ENCODE data around the gene TARDBP. TPM values are rescaled to one million over a fixed set of nuclear protein-coding genes. Genes with fewer than 3 reads are reported as not detected.
"Not testable (repeated sequence)": the region's sequence is repeated elsewhere in the genome, so short reads cannot be mapped to it uniquely, and the experiment has no call there.

Gene TARDBP
- total RNA-seq, 2 donors from 2014 or later, result 124 to 130 TPM

DNA sequence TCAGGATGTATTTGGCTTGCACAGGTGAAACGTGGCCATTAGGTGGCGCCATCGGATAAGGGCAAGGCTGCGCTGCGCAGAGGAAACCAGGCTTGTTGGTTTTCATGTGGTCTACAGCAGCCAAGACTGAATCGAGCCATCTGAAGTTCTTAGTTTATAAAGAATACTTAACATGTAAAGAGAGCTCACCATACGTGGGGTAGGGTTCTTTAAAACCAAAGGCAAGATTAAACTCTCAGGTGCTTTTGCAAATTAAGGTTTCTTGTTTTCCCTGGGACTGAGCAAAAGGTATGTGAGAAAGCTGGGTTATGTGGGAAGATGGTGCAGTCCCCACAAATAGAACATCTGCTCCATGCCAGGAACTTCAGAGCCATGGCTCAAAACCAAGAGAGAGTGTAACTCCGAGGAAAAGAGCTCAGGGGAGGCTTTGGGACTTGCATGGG lies 25.3 kb downstream of the TARDBP start:
- intact Hi-C loops (cut with DNase I), result no loop called here
- DNase-seq (ENCODE audit: low spot score), result peak; percentile 96

DNA sequence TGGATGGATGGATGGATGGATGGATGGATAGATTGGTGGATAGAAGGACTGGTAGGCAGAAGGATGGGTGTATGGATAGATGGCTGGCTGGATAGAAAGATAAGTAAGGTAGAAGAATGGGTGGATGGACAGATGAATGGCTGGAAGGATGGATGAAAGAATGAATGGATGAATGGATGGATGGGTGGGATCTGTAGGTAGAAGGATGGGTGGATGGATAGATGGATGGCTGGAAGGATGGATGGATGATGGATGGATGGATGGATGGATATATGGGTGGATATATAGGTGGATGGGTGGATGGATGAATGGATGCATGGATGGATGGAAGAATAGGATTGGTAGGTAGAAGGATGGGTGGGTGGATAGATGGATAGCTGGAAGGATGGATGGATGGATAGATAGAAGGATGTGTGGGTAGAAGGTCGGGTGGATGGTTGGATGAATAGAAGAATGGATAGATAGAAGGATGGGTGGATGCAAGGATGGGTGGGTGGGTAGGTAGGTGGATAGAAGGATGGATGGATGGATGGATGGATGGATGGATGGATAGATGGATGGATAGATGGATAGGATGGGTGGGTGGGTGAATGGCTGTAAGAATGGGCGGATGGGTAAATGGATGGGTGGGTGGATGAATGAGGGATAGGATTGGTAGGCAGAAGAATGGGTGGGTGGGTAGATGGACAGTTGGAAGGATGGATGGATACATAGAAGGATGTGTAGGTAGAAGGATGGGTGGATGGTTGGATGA lies 27.1 kb downstream of the TARDBP start:
- no peak for DNase-seq (ENCODE audit: low spot score)
- intact Hi-C loops (cut with DNase I), result loop anchor here in 1 of 2 donors (5.0 kb wide), 1 partner anchor 608 kb away; no protein-coding TSS in a partner anchor

DNA sequence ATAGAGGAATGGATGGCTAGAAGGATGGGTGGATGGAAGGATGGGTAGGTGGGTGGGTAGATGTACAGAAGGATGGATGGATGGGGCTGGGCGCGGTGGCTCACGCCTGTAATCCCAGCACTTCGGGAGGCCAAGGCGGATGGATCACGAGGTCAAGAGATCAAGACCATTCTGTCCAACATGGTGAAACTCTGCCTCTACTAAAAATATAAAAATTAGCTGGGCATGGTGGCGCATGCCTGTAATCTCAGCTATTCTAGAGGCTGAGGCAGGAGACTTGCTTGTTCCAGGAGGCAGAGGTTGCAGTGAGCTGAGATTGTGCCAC lies 27.6 kb downstream of the TARDBP start:
- intact Hi-C loops (cut with DNase I), result loop anchor here in 1 of 2 donors (5.0 kb wide), 1 partner anchor 607 kb away; no protein-coding TSS in a partner anchor
- DNase-seq (ENCODE audit: low spot score), result not testable (repeated sequence)

DNA sequence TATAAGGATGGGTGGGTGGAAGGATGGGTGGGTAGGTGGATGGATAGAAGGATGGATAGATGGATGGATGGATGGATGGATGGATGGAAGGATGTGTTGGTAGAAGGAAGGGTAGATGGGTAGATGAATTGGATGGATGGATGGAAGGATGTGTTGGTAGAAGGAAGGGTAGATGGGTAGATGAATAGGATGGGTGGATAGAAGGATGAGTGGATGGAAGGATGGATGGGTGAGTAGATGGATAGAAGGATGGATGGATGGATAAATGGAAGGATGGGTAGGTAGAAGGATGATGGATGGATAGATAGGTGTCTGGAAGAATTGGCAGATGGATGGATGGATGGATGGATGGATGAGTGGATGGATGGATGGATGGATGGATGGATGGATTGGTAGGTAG lies 28.6 kb downstream of the TARDBP start:
- intact Hi-C loops (cut with DNase I), result loop anchor here in 1 of 2 donors (5.0 kb wide), 1 partner anchor 606 kb away; no protein-coding TSS in a partner anchor
- DNase-seq (ENCODE audit: low spot score), result no peak

DNA sequence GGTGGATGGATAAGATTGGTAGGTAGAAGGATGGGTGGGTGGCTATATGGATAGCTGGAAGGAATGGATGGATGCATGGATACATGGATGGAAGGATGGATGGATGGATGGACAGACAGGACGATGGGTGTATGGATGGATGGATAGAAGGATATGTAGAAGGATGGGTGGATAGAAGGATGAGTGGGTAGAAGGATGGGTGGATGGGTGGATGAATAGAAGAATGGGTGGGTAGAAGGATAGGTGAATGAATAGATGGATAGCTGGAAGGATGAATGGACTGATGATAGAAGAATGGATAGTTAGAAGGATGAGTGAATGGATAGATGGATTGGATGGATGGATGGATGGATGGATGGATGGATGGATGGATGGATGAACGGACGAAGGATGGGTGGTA lies 29.6 kb downstream of the TARDBP start:
- intact Hi-C loops (cut with DNase I), result loop anchor here in 1 of 2 donors (5.0 kb wide), 1 partner anchor 605 kb away; no protein-coding TSS in a partner anchor
- DNase-seq (ENCODE audit: low spot score), result no peak

DNA sequence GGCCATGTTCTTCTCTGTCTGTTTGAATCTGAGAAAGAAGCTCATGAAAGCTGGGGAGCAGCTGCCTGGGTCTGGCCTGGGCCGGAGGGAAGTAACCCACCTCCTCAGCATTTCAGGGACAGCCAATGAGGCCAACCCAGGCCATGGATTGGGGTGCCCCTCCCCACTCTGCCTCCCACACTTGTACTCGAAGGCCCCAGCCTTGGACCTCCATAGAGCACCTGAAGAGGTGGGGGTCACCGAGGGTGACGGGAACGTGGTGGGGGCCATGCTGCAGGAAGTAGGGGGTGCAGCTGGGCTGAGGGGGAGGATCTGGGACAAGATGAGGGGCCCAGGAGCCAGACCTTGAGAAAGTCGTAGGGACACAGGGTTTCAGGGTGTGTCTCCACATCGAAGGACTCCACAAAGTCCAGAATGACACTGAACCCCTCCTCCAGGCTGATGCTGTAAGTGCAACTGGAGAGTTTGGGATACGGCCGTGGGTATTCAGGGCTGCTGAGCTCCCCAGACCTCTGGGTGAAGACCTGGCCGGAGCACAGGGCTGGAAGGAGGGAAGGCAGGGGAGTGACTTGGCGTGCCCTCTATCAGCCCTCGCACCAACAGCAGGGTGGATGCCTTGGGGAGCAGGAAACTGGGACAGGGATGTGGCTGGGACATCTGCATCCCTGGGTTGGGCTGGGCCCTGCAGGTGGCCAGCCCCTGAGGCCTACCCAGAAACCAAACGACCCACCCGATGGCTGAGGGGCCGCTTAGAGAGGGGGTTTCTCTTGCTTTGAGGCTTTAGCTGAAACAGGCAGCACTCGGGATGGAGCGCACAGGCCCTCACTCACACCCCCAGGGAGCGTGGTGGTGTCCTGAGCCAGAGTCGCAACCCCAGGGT lies 30.8 kb downstream of the TARDBP start:
- no peak for DNase-seq (ENCODE audit: low spot score)
- intact Hi-C loops (cut with DNase I), result loop anchor here in 1 of 2 donors (5.0 kb wide), 1 partner anchor 604 kb away; no protein-coding TSS in a partner anchor

DNA sequence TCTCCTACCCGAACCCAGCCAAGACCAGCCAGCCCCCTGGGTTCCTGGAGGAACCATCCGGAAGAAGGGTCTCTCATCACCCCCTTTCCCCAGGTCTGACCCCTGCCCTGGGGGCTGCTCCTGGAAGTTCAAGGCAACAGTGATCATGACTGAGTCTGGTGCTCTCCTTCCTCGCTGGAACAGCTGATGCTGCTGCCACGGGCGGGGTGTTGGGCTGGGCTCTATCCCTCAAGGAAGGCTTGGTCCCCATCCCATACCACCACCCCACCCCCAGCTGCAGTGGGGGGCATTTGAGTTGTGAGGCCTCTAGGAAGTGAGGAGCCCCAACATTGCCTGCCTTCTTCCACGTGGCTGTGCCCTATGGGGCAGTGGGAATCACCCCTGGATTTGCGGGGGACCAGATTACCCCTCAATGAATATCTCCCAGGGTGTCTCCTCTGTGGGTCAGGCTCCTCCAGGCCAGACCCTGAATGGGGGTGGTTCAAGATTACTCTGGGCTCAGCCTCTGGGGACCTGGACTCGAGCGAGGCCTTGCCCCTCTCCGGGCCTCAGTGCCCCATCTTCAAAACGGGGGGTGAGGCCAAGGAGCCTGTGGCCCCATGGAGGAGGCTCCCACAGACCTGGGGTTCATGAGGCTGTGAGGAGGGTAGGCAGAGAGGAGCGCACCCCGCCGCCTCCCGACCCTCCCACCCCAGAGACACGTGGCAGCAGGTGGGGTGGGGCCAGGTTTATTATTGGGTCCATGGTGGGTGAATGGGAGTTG lies 31.8 kb downstream of the TARDBP start:
- intact Hi-C loops (cut with DNase I), result loop anchor here in 1 of 2 donors (5.0 kb wide), 1 partner anchor 603 kb away; no protein-coding TSS in a partner anchor
- no peak for DNase-seq (ENCODE audit: low spot score)

DNA sequence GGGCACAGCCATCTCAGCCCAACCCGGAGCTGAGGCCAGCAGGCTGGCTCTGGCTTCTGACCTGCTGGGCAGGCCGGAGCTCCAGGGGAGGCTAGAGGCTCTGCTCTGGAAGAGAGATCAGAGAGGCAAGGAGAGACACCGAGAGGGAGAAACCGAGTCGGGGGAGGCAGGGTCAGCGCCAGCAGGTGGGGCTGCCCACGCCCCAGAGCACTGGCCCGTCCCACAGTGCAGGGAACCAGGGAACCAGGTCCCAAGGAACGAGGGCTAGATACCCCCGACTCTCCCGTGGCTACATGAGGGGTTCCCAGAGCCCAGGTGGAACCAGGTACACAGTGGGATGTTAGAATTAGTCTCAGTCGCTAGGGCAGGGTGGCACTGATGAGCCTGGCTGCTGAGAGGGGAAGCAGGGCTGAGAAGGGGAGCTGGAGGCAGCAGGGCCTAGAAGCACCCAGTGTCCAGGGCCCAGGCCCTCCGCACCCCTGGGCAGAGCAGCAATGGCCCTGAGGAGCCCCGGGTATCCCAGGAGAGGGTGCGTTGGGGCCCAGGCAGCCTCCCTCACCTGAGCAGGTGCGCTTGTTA lies 32.5 kb downstream of the TARDBP start:
- intact Hi-C loops (cut with DNase I), result loop anchor here in 1 of 2 donors (5.0 kb wide), 1 partner anchor 602 kb away; no protein-coding TSS in a partner anchor
- DNase-seq (ENCODE audit: low spot score), result no peak

DNA sequence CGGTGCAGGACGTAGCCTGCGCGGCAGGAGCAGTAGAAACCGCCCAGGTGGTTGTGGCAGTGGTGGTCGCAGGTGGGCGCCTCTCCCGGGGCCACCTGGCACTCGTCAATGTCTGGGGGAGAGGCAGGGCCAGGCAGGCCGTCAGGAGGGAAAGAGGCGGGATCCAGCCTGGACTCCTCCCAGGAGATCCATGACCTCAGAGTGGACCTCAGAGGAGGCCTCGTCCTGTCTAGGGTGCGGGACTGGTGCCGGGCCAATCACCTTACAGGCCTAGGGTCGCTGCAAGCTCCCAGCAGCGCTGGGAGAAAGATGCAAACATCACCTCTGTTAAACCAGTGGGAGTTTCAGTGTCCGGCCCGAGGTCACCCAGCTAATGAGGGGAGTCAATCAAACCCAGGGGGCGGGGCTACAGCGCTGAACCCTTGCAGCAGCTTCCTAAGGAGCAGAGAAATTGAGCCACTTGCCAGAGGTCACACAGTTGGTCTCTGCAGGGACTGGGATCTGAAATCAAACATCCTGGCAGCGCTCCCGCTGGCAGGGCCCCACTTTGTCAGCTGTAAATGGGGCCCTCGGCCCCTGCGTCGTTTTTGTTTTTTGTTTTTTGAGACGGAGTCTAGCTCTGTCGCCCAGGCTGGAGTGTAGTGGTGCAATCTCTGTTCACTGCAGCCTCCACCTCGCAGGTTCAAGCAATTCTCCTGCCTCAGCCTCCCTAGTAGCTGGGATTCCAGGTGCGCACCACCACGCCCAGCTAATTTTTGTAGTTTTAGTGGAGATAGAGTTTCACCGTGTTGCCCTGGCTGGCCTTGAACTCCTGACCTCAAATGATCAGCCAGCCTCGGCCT lies 33.2 kb downstream of the TARDBP start:
- DNase-seq (ENCODE audit: low spot score), result no peak
- intact Hi-C loops (cut with DNase I), result no loop called here

DNA sequence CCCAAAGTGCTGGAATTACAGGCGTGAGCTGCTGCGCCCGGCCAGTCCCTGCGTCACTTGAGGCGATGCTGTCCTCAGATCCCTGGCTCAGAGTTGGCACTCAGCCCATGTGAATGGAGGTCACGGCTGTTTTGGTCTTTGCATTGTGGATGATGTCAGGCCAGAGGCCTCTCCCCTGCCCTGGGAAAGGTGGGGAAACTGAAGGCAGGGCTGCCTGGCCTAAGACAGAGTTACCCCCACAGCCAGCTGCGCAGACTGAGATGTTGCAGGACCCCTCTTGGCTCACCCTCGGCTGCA lies 33.8 kb downstream of the TARDBP start:
- intact Hi-C loops (cut with DNase I), result no loop called here
- no peak for DNase-seq (ENCODE audit: low spot score)

DNA sequence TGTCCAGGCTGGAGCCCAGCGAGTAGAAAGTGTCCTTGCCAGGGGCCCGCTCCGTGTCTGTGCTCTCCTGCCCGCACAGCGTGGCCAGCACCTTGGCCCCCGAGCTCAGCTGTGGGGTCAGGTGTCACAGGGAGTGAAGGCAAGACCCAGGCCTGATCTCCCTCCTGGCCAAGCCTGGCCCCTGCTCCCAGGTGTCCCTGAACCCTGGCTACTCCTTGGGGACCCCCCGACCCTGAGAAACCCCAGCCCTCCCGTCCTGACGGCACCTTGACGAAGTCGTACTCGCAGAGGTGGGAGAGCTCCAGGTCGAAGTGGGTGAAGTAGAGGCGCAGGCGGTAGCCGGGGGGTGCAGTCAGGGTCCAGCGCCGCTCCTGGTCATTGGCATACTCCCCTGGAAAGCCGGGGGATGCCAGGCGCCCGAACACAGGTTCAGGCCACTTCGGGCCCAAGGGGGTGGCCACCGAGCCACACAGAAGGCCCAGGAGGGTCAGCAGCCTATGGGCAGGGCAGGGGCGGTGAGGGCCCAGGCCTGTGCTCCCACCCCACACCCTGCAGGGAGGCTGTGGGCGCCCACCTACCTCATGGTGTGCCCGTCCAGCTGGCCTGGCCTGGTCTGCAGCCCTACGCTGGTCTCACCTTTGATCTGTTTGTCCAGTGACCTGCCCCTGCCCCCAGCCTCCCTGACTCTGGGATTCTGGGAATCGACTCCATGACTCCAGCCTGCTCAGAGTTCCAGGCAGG lies 34.3 kb downstream of the TARDBP start, which contains the start of gene MASP2:
Gene MASP2 (minus strand): TSS at position 615 of the 741 bp plus-strand sequence. CDS start 32 bp downstream, at position 583.
- intact Hi-C loops (cut with DNase I), result no loop called here
- no peak for DNase-seq (ENCODE audit: low spot score)

DNA sequence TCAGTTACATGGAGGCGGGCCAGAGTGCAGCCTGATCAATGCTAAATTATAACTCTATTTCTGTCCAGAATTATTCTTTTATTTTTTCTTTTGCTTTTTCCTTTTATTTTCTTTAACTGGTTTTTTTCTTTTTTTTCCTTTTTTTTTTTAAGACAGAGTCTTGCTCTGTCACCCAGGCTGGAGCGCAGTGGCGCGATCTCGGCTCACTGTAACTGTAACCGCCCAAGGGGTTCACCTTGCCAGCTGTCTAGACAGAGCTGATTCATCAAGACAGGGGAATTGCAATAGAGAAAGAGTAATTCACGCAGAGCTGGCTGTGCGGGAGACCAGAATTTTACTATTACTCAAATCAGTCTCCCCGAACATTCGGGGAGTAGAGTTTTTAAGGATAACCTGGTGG lies 38.7 kb downstream of the TARDBP start:
- intact Hi-C loops (cut with DNase I), result not testable (repeated sequence)
- peak; percentile 58 for DNase-seq (ENCODE audit: low spot score)

DNA sequence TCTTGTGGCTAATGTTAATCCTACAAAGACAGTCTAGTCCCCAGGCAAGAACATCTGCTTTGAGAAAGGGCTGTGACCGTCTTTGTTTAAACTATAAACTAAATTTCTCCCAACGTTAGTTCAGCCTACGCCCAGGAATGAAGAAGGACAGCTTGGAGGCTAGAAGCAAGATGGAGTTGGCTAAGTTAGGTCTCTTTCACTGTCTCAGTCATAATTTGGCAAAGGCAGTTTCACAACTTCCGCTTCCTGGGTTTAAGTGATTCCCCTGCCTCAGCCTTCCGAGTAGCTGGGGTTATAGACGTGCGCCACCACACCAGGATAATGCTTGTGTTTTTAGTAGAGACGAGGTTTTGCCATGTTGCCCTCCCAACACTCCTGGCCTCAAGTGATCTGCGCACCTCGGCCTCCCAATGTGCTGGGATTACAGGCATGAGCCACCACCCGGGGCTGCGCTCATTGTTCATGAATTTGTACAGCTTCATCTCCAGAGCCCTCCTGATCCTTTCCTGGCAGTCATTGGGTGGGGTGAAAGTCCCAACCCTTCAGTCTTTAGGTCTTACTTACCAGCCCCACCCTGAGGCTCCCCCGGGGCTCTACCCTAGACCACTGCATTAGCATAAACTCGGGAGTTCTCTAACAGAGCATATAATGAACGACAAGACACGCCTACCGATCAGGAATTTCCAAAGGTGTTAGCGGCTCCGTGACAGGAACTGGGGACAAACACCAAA lies 39.5 kb downstream of the TARDBP start:
- intact Hi-C loops (cut with DNase I), result no loop called here
- peak; percentile 50 for DNase-seq (ENCODE audit: low spot score)

DNA sequence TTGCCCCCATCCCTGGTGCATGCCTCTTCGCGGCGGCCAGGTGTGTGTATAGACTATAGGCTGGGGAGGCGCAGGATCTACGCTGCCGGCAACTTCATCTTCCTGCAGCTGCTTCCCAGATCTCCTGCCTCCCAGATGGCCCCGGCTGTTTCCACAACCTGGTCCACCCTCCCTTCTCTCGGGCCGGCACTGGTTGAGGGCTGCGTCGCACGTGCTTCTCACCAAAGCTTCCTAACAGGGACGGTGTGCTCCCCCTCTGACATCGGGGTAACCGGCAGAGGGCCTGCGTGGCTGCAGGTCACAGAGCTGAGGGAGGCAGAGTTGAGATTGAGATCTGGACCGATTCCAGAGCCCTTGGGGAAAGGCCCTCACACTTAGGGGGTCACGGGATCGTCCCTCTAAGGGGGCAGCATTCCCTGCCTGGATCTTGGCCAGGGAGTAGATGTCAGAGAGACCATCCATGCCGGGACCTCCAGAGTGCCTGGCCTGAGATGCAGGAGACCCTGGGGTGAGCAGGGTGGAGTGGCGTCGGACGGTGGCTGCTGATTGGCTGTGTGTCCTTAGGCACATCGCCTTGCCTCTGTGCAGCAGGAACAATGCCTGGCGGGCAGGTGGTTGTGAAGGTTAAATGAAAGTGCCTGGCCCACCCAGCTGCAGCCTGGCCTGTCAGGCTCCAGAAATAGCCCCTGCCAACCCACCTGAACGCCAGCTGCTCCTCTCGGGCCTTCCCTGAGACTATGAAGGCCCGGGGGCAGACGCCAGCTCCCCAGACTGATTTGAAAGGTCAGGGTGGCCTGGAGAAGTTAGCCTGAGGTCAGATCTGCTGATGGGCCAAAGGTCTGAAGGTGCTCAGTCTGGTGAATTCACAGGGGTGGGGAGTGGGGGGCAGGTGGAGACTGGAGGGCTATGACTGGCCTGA lies 40.6 kb downstream of the TARDBP start:
- DNase-seq (ENCODE audit: low spot score), result peak; percentile 79
- intact Hi-C loops (cut with DNase I), result no loop called here

DNA sequence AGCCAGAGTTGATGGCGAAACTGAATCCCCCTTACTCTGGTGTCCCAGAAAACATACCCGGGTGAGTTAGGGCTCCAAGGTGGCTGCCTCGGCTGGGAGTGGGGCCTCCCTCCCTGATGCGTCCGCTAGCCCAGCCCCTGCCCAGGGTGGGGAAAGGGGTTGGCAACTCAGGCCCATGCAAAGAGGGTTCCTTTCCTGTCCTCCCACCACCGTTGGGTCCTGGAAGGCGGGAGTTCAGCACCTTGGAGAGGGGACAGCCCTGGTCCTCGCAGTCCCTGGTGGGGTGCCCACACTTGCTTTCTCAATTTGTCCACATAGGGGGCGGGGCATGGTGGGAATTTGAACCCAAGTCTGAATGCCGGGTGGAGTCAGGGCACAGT lies 41.3 kb downstream of the TARDBP start:
- DNase-seq (ENCODE audit: low spot score), result no peak
- intact Hi-C loops (cut with DNase I), result no loop called here

DNA sequence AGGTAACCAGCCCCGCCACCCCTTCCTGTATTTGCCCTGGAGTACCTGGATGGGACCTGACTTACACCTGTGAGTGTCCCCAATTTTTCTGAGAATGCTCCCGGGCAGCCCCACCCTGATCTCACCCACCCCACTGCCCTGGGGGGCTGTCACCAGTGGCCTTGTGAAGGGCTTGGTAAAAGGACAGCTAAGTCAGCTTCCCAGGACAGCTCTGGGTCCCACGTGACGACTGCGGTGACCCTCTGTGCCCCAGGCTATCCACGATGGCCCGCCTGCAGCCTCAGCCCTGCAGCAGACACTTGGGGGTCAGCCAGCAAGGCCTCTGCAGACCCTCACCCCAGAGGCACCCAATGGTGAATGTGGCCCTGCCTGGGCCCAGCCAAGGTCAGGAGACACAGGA lies 41.7 kb downstream of the TARDBP start:
- intact Hi-C loops (cut with DNase I), result no loop called here
- DNase-seq (ENCODE audit: low spot score), result peak; percentile 74
